HG03039 (cell line): ENCODE results near the gene EPHA4.

Experiments used
- ATAC-seq: cut with Tn5 transposase; IDR thresholded peaks from one replicate; pipeline ENCODE4 v1.9.1; 2021; ENCODE audit warnings: mild to moderate bottlenecking, moderate library complexity; ENCODE audit not compliant: unreplicated experiment

The EPHA4 gene

DNA sequence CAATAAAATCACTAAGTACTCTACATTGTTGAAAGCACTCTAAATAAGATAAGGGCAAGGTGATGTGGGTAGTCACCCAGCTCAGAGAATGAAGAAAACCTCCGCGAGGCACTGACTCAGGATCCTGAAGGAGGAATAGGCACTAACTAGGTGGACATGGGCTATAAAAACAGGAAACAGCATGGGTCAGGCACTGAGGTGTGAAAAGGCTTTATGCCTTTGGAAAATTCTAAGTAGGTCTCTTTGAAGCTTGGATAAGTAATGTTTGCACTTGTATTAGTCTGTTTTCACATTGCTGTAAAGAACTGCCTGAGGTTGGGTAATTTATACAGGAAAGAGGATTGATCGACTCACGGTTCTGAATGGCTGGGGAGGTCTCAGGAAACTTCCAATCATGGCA, 161.6 kb downstream of the EPHA4 start:
- ATAC-seq: no peak

DNA sequence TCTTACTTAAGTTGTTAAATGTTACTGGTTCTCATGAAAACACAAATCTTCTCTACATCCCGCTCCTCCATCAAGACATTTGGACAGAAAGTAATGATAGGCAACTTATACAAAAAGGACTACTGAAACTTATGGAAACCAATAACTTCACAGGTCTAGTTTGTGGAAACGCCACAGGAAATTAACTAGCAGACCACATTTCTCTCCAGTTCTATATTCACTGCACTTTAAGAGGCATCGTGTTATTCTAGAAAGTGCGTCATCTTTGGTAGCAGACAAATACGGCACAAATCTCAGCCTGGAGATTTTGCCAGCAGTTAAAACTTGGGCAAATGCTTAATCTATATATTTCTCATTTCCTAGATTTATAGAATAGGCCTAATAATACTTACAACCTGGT, 164.3 kb downstream of the EPHA4 start:
- ATAC-seq: no peak

DNA sequence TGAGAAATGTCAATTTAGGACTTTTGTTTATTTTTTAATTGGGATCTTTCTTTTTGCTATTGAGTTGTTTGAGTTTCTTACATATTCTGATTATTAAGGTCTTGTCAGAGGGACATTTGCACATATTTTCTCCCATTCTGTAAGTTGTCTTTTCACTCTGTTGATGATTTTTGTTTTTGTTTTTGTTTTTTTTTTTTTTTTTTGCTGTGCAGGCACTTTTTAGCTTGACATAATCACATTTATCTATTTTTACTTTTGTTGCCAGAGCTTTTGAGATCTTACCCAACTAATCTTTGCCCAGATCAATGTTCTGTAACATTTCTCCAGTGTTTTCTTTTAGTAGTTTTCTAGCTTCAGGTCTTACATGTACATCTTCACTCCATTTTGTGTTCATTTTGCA, 166.6 kb downstream of the EPHA4 start:
- no peak for ATAC-seq

GRCh38 chr2:221402072-221402471, 170.0 kb downstream of the EPHA4 start:
- no peak for ATAC-seq

DNA sequence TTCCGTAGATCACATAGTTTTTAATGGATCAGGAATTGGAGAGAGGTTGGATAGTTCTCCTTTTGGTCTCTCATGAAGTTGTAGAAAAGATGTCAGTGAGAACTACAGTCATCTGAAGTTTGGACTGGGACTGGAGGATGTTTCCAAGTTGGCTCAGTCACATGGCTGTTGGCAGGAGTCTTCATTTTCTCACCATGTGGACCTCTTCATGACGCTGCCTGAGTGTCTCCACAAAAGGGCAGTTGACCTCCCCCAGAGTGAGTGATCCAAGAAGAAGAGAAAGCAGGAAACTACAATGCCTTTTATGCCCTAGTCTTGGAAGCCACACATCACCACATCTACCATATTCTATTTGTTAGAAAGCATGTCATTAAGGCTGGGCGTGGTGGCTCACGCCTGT, 171.7 kb downstream of the EPHA4 start:
- ATAC-seq: no peak

DNA sequence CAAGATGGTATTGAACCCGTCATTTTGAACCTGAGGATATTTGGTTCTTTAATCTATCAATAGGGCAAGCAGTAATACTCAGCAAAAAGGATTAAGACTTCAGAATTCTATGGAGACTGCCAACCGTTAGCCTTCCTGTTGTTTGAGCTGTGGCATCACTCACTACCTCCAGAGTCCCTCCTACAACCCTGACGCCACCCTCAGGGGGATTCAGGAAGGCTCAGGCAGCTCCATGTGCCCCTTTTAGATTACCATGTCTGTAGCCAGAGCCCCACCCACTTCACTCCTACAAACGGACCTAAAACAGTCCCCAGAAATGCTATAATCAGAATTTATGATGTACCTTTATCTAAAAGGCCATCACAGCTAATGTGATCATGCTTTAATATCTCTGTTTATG, 172.9 kb downstream of the EPHA4 start:
- ATAC-seq: no peak

DNA sequence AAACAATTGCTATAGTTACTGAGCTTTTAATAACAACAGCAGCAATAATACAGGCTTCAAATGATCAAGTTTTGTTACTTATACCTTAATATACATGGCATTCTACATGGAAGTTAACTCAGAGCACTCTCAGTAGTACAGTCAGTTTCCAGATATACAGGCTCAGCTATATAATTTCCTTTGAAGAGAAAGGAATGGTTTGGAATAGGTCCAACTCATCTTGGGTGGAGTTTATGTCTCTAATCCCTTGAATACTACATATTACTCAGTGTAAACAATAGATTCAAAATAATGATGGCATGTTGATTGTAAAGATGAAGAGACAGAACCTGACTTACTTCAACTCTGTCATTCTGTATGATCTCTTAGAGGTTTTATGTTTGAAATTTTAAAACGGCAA, 174.9 kb downstream of the EPHA4 start:
- no peak for ATAC-seq

DNA sequence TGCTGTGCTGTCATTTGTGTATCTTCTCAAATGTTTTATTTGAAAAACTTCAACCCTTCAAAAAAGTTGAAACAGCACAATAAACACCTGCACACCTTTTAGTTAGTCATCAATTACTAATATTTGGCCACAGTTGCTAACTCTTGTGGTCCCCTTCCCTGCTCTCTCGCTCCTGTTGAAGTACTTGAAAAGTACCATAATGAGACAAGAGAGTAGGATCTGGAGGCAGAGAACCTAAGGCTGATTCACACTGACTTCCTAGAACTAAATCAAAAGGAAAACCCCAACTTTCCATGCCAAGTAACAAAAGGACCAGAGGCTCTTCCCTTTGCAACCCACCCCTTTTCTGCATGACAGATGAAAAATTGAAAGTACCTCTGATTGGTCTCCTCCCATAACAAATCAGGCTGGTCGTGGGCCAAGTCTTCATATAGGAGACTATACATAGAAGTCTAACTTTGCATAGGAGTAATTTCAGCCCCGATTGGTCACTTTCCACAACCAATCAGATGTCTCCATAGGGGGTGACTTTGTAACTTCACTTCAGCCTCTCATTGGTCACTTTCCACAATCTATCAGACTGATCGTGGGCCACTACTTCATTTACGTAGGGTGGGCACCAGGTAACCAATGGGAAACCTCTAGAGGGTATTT, 179.7 kb downstream of the EPHA4 start:
- ATAC-seq: no peak

- no peak for ATAC-seq
Measured at GRCh38 chr2:221390878-221391277, 181.2 kb downstream of the EPHA4 start.

- no peak for ATAC-seq
Measured at GRCh38 chr2:221389904-221390303, 182.2 kb downstream of the EPHA4 start.

- ATAC-seq: no peak
Measured at GRCh38 chr2:221389421-221389820, 182.7 kb downstream of the EPHA4 start.

DNA sequence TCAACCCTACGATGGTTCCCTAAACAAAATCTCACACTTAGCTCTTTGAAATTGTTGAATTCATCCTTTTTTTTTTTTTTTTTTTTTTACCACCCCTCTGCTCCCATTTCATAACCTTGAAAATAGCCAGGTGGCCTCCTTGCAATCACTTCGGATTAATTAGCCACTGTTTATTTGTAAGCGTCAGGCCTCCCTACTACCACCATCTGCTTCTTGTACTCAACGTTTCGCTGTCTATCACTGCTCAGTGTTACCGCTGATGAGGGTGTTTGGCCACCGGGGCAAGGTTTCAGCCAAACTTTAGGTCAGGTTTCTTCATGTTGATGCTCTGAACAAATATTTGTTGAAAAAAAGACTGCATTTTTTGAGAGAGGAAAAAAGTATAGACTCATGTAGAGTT, 183.2 kb downstream of the EPHA4 start:
- ATAC-seq: no peak

- no peak for ATAC-seq
Measured at GRCh38 chr2:221385716-221386115, 186.4 kb downstream of the EPHA4 start.

DNA sequence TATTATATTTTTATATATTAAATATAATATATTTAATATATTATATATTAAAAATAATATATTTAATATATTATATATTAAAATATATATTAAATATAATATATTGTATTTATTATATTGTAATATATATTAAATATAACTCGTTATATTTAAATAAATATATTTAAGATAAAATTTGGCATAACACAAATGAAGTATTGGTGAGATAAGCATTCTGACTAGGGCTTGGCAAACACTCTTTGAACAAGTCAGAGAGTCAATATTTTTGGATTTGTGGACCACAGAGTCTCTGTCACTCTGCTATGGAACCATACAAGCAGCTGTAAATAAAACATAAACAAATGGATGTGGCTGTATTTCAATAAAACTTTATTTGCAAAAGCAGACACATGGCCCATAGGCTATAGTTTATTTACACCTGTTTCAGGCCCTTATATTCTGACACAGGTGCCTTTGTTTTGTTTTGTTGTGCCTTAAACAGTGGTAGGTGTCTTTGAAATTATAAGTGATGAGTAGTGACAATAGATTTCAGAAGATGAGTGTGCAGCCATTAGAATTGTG, 190.1 kb downstream of the EPHA4 start:
- ATAC-seq: no peak

GRCh38 chr2:221380686-221381085, 191.4 kb downstream of the EPHA4 start:
- ATAC-seq: no peak

- ATAC-seq: no peak
Measured at GRCh38 chr2:221380062-221380461, 192.0 kb downstream of the EPHA4 start.

- ATAC-seq: no peak
Measured at GRCh38 chr2:221377597-221377996, 194.5 kb downstream of the EPHA4 start.

DNA sequence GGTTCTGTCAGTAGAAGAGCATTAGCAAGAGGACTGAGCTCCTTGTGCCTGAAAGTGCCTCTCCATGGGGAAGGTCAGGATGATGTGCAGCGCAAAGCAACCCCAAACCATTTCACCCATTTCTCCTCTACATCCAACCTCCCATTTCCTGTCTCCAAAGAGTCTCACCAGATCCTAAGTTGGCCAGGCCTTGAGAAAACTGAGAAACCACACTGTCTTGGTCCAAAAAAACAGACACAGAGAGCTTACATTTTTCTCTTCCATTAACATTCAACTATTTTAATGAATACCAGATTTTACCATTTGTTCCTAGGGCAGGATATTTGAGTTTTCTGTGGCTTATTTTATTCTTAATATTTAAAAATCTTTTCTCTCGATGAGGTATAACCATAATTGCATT, 195.0 kb downstream of the EPHA4 start:
- ATAC-seq: no peak

GRCh38 chr2:221374234-221374633, 197.9 kb downstream of the EPHA4 start:
- no peak for ATAC-seq

GRCh38 chr2:221372907-221373306, 199.2 kb downstream of the EPHA4 start:
- no peak for ATAC-seq

GRCh38 chr2:221372159-221372884, 199.8 kb downstream of the EPHA4 start:
- no peak for ATAC-seq

GRCh38 chr2:221371347-221371746, 200.8 kb downstream of the EPHA4 start:
- no peak for ATAC-seq

- no peak for ATAC-seq
Measured at GRCh38 chr2:221370857-221371211, 201.3 kb downstream of the EPHA4 start.
